Left cardiac atrium (tissue), 4 donors: ENCODE results near the gene PTPRG. TPM values are rescaled to one million over a fixed set of nuclear protein-coding genes. Genes with fewer than 3 reads are reported as not detected.
A peak's percentile ranks its signal among the peaks of the same experiment; 100 is the strongest.

Experiments used
- ATAC-seq, 2 donors: fragments of 200-7000 bp; cut with Tn5 transposase; one replicate each; pipeline ENCODE4 v1.9.1; 2020; ENCODE audit warnings: mild to moderate bottlenecking in 2 of 2, moderate library complexity in 2 of 2
- DNase-seq: peaks from one replicate; pipeline ENCODE4 v3.0.0-alpha.2; 2020
- intact Hi-C, 2 donors: fragments of 100-400 bp; cut with DNase I; formaldehyde crosslinking; loops; one replicate each; pipeline versions ENCODE4 v1.14.1 to v1.15.1; 2022 to 2023
- total RNA-seq, 2 donors: library from RNA; stranded (reverse); fragmentation: NEBNext Ultra II Directional; extraction: Animal tissue kit (Norgen Biotek cat#: 25700); gene quantifications; one replicate each; pipeline ENCODE4 v1.2.1, GENCODE V29; 2021
- donor health status: DM: no; HTN: yes; CAD: no.
- donor health status: DM: no; HTN: yes; CAD: no; lungs with severe emphysema.
- donor health status: DM: yes; HTN: yes; CAD: no.
- donor health status: Dilated cardiomyopathy.

The PTPRG gene
- total RNA-seq, 2 donors from 2014 or later: 37.6 to 46.9 TPM

DNA sequence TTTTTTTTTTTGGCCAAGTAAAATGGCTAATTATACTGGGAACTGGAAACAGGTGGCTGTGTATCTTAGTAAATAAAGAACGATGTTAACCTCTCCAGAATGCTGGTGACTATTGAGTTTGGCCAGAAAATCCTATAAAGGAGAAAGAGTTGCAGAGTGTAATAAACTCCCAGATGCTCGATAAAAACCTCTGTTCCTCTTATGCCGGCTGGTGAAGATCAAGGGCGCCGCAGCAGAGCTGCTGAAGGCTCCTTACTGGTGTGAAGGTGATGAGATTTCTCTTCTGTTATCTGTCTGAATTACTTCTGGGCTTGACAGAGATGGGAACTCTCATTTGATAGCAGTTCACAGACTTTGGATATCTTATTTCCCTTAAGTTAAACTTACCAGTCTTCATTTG, 104.6 kb downstream of the PTPRG start:
- intact Hi-C loops: no loop called here
- ATAC-seq: peak; percentile 41 to 48

DNA sequence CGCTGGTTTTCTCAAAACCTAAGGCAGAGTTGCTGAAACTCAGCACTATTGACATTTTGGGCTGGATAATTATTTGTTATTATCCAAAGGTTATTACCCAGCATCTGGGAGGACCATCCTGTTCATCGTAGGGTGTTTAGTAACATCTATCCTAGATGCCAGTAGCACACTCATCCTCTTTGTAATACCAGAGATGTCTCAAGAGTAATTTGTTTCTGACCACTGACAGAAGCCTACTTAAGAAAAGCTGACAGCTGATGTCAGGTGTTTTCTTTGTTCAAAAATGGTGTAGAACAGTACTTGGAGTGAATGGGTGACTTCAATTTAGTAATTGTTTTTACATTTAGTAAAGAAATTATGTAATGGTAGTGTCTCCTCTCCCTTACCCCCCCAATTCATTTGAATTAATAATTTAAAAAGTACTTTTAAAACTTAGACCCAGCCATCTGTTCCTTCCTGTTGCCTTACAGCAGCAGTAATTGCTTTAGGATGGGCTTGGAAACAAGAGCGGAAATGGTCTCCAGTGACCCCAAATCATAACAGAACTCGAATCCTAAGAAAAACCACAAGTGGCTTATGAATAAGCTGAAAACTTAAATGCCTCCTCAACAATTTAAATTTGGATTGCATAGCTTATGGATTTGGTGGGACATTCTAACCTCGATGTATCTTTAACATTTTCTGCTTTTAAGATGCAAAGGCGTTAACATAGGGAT, 105.4 kb downstream of the PTPRG start:
- ATAC-seq (no peak), DNase-seq (no peak)
- intact Hi-C loops: no loop called here

More for the DNA sequence above, 104.6 kb downstream of the PTPRG start:
- no peak for DNase-seq

DNA sequence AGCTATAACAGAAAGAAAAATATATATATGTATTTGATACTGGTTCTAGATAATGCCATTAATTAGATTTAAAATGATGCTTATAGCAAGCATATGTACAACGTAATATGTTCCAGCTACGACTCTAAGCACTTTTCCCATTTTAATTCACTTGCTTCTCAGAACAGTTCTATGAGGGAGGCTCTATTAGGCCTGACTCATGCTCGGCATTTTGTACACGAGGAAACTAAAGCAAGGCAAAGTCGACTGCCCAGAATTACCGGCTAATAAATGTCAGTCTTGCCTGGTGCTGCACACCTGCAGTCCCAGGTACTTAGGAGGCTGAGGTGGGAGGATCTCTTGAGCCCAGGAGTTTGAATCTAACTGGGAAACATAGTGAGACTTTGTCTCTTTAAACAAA, 106.0 kb downstream of the PTPRG start:
- intact Hi-C loops: no loop called here
- ATAC-seq (no peak), DNase-seq (no peak)

DNA sequence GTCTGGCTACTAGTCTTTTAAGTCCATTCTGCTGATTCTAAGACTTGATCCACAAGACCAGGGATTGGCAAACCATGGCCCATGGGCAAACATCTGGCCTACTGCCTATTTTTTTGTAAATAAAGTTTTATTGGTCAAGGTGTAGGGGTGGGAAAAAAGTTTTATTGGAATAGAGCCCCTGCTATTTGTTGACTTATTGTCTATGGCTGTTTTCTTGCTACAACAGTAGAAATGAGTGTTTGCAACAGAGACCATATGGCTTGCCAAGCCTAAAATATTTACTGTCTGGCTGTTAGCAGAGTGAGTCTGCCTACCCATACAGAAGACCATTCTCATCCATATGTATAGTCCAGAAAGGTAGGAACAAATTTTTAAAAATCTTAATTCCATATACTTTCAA, 106.4 kb downstream of the PTPRG start:
- ATAC-seq: no peak
- DNase-seq: no peak
- intact Hi-C loops: no loop called here

DNA sequence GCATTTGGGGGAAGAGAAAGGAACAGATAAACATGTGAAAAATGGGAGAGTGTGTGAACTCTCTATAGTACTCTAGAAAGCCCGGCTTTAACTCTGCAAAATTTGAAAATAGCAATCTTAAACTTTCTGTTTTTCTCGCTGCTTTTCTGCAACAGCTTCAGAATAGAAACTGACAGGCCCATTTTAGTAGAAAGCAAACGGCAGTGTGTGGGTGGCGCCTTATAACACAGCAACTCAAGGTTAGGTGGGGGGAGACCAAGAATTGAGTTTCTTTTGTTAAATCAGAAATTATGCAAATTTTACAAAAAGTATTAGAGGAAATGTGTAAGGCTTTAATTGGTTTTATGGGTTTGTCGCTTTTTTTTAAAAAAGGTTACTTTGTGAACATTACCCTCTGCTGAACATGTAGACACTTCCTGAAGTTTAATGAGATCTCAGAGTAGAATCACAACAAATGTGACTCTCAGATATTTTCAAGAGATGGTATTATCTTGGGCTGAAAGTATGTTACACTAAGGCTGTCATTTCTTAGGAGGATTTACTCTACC, 107.0 kb downstream of the PTPRG start:
- intact Hi-C loops: no loop called here
- no peak for ATAC-seq

DNA sequence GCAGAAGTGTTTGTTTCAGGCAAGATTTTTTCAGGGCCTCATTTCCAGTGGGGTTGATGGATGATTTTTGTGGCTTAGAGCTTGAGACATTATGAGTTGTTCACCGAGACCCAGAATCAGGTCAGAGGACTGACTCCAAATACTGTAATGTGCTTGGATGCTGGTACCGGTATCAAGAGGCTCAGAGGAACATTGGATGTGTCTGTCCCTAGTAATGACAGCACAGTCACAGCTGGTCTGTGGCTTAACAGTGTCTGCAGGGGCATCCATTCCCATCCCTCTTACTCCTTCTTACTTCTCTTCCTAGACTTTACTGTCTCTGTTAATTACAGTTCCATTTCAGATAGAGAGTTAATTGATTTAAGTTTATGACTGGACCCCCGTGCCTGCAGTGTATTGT, 107.8 kb downstream of the PTPRG start:
- ATAC-seq (no peak), DNase-seq (no peak)
- intact Hi-C loops: no loop called here

More for the DNA sequence above, 107.0 kb downstream of the PTPRG start:
- DNase-seq: no peak

DNA sequence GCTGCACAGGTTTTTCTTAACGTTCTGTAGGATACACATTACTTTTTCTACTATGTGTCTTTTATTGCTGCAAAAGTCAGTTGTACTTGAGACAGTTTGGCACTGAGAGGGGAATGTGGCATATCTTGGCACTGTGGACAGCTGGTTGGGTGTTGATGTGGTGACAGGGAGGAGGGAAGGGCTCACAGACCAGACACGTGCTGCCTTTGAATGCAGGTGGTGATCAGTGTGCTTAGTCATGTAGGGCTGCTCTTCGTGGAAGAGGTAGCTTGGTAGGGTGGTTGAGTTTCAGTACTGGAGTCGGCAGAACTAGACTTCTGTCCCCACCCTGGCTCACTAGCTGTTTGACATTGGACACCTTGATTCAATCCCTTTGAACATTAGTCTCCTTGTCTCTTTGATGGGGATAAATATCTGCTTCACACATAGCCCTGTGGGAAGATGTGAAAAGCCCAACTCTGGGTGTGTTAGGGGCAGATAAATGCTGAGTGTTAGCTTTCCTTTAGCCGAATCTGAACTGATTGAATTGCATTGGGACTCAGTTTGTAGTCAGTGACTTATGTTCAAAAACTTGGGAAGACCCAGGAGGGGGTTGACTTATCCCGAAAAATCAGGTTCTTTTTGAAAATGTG, 108.4 kb downstream of the PTPRG start:
- ATAC-seq (peak; percentile 94), DNase-seq (peak; percentile 44)
- intact Hi-C loops: no loop called here

DNA sequence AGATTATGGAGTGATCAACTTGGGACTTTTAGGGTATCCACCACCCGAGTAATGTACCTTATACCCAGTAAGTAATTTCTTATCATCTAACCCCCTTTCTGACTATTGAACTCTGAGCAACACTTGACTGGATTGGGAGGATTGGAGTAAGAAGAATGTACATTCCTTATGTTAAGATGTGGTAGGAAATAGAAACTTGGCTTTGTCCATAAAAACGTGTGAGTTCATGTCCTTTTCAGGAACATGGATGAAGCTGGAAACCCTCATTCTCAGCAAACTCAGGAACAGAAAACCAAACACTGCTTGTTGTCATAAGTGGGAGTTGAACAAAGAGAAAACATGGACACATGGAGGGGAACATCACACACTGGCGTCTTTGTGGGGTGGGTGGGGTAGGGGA, 112.3 kb downstream of the PTPRG start:
- ATAC-seq: no peak
- DNase-seq: no peak
- intact Hi-C loops: no loop called here

DNA sequence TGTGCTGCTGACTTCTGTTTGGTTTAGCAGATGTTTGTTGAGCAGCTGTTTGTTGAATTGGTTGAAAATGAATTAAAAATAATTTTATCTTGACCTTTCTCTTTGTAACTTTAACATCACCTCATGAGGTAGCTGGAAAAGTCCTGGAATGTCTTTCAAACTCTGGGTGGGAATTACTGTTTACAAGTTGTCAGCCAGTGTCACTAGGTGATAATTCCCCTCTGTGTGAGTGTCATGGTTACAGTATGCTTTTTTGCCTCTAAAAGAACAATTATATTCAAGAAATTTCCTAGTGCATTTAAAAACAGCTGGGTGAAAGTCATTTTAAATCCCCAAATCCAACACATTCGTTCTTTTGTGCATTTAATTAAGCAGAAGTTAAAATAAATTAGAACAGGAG, 113.2 kb downstream of the PTPRG start:
- no peak for DNase-seq
- ATAC-seq: no peak
- intact Hi-C loops: no loop called here

DNA sequence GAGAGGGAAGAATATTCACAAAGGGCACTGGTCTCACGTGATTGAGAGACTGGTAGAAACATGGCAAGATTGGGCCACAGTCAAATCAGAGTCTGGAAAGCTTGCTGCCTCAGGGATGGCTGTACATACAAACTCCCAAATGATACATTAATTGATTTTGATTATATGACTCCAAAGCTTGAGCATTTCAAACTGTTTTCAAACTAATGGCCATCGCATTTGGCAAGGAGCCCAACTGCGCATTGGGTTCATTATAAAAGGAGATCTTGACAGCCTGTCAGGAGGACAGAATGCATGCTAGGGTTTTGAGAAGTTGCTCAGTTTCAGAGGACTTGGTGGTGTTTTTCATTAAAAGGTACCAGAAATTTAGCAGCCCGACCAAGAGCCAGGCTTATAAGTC, 117.7 kb downstream of the PTPRG start:
- no peak for DNase-seq
- intact Hi-C loops: no loop called here
- ATAC-seq: no peak

DNA sequence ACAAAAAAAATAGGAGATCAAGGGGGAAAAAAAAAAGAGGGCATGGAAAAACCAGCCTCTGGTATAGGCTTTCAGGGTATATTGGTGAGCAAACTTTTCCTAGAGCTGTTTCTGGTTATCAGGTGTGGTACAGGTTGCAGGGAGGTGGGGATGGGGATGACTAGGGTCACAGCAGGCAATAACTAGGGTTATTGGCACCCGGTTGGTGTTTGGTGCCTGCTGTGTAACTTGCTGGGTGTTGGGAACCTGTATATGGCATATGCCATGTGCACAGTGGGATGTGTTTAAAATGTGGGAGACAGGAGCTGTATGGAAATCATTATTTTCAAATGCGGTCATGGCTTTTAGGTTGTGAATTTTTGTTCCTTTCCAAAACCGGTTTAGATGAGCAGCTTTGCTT, 119.2 kb downstream of the PTPRG start:
- intact Hi-C loops: loop anchor here in 1 of 2 donors (10.0 kb wide), 1 partner anchor 46 kb away; no protein-coding TSS in a partner anchor
- ATAC-seq: no peak
- DNase-seq: no peak

DNA sequence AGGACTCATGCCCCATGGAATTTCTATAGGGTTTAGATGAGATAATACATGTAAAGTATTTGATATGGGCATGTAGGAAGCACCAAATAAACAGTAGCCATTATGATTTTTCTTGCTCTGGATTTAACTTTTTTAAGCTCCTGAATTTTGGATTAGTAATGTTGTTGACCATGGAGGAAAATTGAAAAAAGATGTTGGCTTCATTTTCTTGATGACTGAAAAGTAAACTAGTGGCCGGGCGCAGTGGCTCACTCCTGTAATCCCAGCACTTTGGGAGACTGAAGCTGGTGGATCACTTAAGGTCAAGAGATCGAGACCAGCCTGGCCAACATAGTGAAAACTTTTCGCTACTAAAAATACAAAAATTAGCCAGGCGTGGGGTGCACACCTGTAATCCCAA, 120.3 kb downstream of the PTPRG start:
- DNase-seq (no peak), ATAC-seq (no peak)
- intact Hi-C loops: loop anchor here in 1 of 2 donors (10.0 kb wide), 1 partner anchor 47 kb away; no protein-coding TSS in a partner anchor

DNA sequence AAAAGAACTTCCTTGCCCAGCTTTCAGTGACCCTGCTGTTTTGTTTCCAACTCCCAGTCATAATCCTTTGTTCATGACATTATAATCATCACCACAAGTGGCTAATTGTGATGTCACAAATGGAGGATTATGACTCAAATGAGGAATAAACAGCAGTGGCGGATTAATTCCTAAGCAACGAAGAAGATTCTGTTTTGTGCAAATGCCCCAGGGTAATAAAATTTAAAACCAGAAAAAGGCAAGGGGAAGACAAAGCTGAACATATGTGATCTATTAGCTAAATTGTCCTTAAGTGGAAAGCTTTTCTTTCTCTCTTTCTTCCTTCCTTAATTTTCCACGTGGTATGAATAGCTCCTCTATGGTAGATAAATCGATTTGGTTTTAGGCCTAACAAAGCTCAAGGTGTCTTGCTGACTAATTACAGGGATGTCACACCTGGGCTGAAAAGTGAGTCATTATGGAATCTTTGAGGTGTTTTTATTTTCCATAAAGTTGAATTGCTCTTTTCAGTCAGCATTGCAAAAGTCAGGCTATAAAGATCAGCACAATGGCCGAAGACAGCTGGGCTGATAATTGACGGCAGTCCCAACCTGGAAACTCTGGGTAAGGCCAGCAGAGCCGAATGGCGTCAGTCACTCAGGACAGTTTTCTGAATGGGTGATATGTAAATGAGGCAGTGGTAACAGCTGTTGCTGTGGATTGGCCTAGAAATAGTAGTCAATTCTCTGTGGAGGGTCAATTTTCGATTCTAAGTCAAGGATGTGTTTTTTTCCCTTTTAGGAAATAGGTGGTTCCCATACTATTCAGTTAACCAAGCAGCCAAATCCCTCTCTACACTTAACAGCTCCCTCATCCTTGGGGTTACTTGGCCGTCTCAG, 121.5 kb downstream of the PTPRG start:
- peak in 1 of 2 donors; percentile 29 for ATAC-seq
- DNase-seq: no peak
- intact Hi-C loops: loop anchor here in 1 of 2 donors (10.0 kb wide), 1 partner anchor 48 kb away; no protein-coding TSS in a partner anchor

DNA sequence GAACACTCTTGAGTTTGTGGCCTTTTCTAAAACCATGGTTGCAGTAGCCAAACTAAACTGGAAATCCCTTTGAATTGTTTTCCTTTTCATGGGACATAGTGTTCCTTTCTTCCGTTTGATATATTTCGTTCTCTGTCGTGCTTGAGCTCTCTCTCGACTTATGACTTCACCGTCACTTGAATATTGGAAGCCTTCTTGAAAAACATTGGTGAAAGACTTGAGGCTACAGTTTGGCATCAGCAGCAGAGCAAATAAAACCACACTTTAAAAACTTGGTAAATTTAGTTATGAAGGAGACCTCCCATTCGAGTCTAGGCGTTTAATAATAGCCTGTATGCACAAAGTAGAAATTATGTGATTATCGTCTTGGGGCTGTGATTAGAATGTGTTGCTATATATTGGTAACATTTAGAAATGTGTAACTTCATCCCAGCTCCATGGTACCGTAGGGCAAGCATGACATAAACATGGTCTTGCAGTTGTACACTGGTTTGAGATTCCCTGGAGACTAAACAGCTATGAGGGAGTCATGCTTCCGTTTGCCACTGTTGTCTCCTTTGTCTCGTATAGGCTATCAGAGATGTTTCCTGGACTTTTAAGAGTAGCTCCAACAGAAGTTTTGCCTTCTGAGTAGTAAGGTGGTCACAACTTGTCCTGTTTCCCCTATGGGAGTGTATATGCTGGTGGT, 122.3 kb downstream of the PTPRG start:
- ATAC-seq: no peak
- no peak for DNase-seq
- intact Hi-C loops: loop anchor here in 1 of 2 donors (10.0 kb wide), 1 partner anchor 49 kb away; no protein-coding TSS in a partner anchor

DNA sequence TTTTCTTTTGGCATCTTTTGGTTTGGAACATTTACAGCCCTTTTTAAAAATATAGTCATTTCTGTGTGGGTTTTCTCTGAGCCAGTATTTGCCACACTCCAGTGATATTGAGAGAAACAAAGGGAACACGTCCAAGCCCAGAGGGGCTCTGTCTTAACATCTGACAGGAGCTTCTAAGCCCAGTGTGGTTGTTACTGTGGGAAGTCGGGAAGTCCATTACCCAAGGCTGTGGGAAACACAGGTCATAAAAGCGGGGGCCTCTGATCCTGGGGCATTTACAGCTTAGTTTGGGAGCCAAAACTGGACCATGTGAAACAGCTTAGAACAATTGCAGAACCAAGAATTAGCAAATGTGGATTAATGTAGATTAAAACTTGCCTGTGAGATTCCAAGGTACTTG, 123.0 kb downstream of the PTPRG start:
- ATAC-seq (no peak), DNase-seq (no peak)
- intact Hi-C loops: loop anchor here in 1 of 2 donors (10.0 kb wide), 1 partner anchor 50 kb away; no protein-coding TSS in a partner anchor

DNA sequence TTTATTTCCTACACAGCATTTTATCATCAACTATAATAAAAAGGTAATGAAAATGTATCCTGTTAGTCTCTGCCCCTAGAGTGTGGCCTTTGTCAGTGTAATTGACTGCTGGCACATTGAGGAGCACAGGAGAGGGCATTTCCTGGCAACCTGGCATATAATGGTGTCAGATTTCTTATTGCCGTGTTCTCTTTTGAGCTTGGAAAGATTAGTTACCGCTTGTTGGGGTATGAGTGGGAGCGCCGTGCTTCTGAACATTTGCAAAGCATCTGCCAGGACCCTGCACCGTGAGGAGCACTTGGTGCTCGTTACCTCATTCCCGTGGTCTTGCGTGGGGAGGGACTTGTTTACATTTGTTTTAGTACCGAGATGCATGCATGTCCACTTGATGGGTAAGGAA, 124.4 kb downstream of the PTPRG start:
- ATAC-seq: peak; percentile 33 to 64
- intact Hi-C loops: loop anchor here in 1 of 2 donors (5.0 to 10.0 kb wide), 3 partner anchors 51 to 123 kb away; partner anchors contain the start of gene PTPRG
- DNase-seq: no peak

DNA sequence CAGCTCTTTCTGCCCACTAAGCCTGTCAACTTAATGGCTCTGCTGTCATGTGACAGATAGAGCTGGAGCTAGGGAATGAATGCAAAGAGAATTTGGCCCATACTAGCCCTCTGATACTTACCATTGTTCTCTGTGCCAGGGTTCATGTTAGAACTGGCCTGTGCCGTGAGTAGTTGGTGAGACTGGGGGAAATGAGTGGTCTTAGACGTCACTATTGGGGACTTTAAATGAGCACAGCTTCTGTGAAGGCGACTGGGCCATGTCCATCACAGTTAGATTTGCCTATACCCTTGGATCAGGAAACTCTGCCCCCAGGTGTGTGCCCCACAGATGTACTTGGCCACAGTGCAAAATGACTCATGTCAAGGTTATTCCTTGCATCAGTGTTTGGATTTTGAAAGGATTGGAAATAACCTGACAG, 124.9 kb downstream of the PTPRG start:
- DNase-seq (no peak), ATAC-seq (peak in 1 of 2 donors; percentile 11)
- intact Hi-C loops: loop anchor here in 1 of 2 donors (5.0 to 10.0 kb wide), 3 partner anchors 51 to 124 kb away; partner anchors contain the start of gene PTPRG

DNA sequence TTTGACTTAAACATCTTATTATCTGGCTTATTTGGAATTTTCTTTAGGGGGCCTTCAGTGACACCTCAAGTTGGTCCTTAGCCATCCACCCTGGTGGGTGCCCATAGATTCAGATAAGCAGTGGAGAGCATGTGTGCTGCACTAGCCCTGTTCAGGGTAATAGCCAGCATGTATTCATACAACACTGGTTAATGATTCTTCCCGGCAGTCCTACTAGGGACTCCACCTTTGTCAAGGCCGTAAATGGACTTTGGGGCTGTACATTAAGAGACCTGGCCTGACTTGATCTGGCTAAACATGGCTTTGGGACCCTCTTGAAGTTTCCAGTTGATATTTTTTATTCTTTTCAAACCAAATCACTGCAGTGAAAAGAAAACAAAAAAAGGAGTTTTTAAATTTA, 125.8 kb downstream of the PTPRG start:
- ATAC-seq: no peak
- intact Hi-C loops: loop anchor here in 1 of 2 donors (5.0 to 10.0 kb wide), 3 partner anchors 52 to 125 kb away; partner anchors contain the start of gene PTPRG

More for the DNA sequence above, 125.8 kb downstream of the PTPRG start:
- no peak for DNase-seq
